ENCODE data around the gene C1R. TPM values are rescaled to one million over a fixed set of nuclear protein-coding genes. Genes with fewer than 3 reads are reported as not detected.

The C1R gene
- total and polyA plus RNA-seq, 4 donors = 268 to 525 (median 434) TPM

- Histone ChIP-seq H3K36me3 (ENCODE audit: control insufficient read depth in 4 of 4, insufficient read depth in 4 of 4, low read length in 4 of 4) (peaks cover 0 to 22% (median 10%) of the 10 kb centered on the region in 4 donors), H3K4me1 (ENCODE audit: control insufficient read depth in 5 of 5, insufficient read depth in 5 of 5, low read length in 5 of 5) (peaks cover 0 to 9% (median 6%) of the 10 kb centered on the region in 5 donors), H3K9ac (ENCODE audit: insufficient read depth in 1 of 2, low read length in 2 of 2) (no peak overlapping the region), H3K9me3 (ENCODE audit: control insufficient read depth in 4 of 4, insufficient read depth in 3 of 4, low read length in 3 of 4) (no peaks in the 10 kb centered on the region), H3K27ac (ENCODE audit: low read depth in 1 of 2, low read length in 1 of 2) (no peak overlapping the region), H3K4me3 (no peak overlapping the region), H3K27me3 (ENCODE audit: control insufficient read depth in 3 of 3, insufficient read depth in 3 of 3, low read length in 2 of 3) (peaks cover 0 to 2% (median 0%) of the 10 kb centered on the region in 3 donors)
- 85 to 94% methylated on average over 12 of the region's 12 CpGs for WGBS, 2 donors
- ATAC-seq (ENCODE audit: insufficient read depth, low FRiP score) (no peak), DNase-seq (no peak)
- TF ChIP-seq, protein P1, sequence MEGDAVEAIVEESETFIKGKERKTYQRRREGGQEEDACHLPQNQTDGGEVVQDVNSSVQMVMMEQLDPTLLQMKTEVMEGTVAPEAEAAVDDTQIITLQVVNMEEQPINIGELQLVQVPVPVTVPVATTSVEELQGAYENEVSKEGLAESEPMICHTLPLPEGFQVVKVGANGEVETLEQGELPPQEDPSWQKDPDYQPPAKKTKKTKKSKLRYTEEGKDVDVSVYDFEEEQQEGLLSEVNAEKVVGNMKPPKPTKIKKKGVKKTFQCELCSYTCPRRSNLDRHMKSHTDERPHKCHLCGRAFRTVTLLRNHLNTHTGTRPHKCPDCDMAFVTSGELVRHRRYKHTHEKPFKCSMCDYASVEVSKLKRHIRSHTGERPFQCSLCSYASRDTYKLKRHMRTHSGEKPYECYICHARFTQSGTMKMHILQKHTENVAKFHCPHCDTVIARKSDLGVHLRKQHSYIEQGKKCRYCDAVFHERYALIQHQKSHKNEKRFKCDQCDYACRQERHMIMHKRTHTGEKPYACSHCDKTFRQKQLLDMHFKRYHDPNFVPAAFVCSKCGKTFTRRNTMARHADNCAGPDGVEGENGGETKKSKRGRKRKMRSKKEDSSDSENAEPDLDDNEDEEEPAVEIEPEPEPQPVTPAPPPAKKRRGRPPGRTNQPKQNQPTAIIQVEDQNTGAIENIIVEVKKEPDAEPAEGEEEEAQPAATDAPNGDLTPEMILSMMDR (IDR thresholded peaks at IDR 0.05; ENCODE audit: control extremely low read depth, extremely low read depth) = no peak
Measured at GRCh38 chr12:7134396-7135166, 42.3 kb upstream of the C1R start.

- no peaks in the 10 kb centered on the region for H3K9me3 ChIP-seq (ENCODE audit: control insufficient read depth in 4 of 4, insufficient read depth in 3 of 4, low read length in 3 of 4)
- TF ChIP-seq, protein P1 (IDR thresholded peaks at IDR 0.05; ENCODE audit: control extremely low read depth, extremely low read depth) = no peak
Measured at GRCh38 chr12:7131502-7131866, 39.2 kb upstream of the C1R start.

DNA sequence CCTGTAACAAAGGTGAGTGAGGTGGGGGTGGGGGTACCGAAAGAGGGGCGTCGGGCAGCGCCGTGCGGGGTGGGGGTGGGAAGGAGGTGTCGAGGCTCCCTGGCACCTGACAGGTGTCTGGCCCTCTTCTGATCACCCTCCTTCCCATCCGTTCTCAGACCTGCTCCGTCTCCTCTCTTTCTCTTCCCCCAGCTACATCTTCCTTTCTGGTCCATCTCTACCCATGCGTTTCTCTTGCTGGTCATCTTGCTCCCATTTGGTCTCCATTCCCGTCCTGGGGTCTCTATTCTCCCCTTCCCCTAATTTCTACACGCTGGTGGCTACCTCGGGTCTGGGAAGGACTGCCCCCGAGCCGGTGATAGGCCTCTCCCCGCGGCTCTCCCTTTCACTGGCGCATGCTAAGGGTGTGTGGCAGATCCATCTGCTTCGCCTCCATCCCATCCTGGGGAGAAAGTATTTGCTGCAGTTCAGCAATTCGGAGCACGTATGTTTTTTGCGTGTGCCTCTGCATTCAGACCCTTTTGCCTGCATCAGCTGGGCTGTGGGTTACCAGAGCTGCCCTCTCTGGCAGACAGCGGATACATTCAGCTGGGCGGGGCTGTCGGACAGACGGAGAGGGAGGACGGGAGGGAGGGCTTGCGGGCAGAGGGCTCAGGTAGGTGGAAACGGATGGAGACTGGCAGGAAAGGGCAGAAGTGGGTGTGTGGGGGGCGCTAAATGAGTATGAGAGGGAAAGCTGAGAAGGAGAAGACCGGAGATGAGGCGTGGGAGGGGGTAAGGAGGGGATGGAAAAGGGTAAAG is 38.7 kb upstream of the C1R start:
- Histone ChIP-seq H3K4me3 (peak overlapping the region; percentile 60), H3K27ac (ENCODE audit: low read depth in 1 of 2, low read length in 1 of 2) (peak overlapping the region in 1 of 2 donors; percentile 74), H3K27me3 (ENCODE audit: control insufficient read depth in 3 of 3, insufficient read depth in 3 of 3, low read length in 2 of 3) (peaks cover 0 to 3% (median 2%) of the 10 kb centered on the region in 3 donors), H3K36me3 (ENCODE audit: control insufficient read depth in 4 of 4, insufficient read depth in 4 of 4, low read length in 4 of 4) (peaks cover 0 to 8% (median 2%) of the 10 kb centered on the region in 4 donors), H3K4me1 (ENCODE audit: control insufficient read depth in 5 of 5, insufficient read depth in 5 of 5, low read length in 5 of 5) (peaks cover 0 to 21% (median 13%) of the 10 kb centered on the region in 5 donors), H3K9ac (ENCODE audit: insufficient read depth in 1 of 2, low read length in 2 of 2) (peak overlapping the region; percentile 12 to 40), H3K9me3 (ENCODE audit: control insufficient read depth in 4 of 4, insufficient read depth in 3 of 4, low read length in 3 of 4) (no peaks in the 10 kb centered on the region)
- 1 to 2% methylated on average over 29 to 32 of the region's 32 CpGs for WGBS, 2 donors
- peak; percentile 63 to 65 (median 65) for DNase-seq
- TF ChIP-seq, protein P1 (IDR thresholded peaks at IDR 0.05; ENCODE audit: control extremely low read depth, extremely low read depth) = no peak
- ATAC-seq (ENCODE audit: insufficient read depth, low FRiP score) = peak; percentile 43

More at GRCh38 chr12:7131502-7131866, 39.2 kb upstream of the C1R start:
- no peak overlapping the region for H3K27ac ChIP-seq (ENCODE audit: low read depth in 1 of 2, low read length in 1 of 2)
- no peak overlapping the region for H3K4me3 ChIP-seq
- DNase-seq (no peak), ATAC-seq (ENCODE audit: insufficient read depth, low FRiP score) (no peak)
- H3K27me3 ChIP-seq (ENCODE audit: control insufficient read depth in 3 of 3, insufficient read depth in 3 of 3, low read length in 2 of 3) = peaks cover 0 to 3% (median 2%) of the 10 kb centered on the region in 3 donors
- H3K9ac ChIP-seq (ENCODE audit: insufficient read depth in 1 of 2, low read length in 2 of 2) = no peak overlapping the region
- 20 to 29% methylated on average over 7 of the region's 7 CpGs for WGBS, 2 donors
- H3K36me3 ChIP-seq (ENCODE audit: control insufficient read depth in 4 of 4, insufficient read depth in 4 of 4, low read length in 4 of 4) = peaks cover 0 to 14% (median 5%) of the 10 kb centered on the region in 4 donors
- peaks cover 0 to 21% (median 13%) of the 10 kb centered on the region in 5 donors for H3K4me1 ChIP-seq (ENCODE audit: control insufficient read depth in 5 of 5, insufficient read depth in 5 of 5, low read length in 5 of 5)

All from lung (tissue), 12 donors.